ENCODE data around the gene LYRM7.
A peak's percentile ranks its signal among the peaks of the same experiment; 100 is the strongest.

LYRM7 gene

DNA sequence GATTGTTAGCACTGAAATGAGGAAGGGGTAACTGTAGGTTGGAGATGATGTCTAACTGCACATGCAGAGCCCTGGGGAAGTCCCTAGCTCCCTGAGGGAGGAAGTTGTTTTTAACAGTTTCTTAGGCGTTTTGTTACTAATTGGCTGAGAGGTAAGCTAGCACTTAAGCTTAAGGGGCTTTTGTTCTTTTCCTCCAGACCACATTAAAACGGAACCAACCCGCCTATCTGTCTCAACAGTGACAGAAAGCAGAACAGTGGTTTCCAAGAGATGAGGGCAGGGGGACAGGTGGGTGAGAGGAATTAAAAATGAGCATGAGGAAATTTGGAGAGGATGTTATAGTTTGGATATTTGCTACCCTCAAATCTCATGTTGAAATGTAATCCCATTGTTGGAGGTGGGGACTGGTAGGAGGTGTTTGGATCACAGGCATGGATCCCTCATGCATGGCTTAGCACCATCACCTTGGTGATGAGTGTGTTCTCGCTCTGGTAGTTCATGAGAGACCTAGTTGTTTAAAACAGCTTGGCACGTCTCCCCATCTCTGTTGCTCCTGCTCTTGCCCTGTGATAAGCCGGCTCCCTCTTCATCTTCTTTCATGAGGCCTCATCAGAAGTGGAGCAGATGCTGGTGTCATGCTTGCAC, 38.9 kb downstream of the LYRM7 start:
- no peak for DNase-seq (ENCODE audit: low read depth)
- no peak overlapping the region for H3K4me3 ChIP-seq (replicated peaks; ENCODE audit: low read depth, low read length)
- no peak for TF ChIP-seq CTCF (IDR thresholded peaks at IDR 0.05; ENCODE audit: low read length, missing control alignments)

DNA sequence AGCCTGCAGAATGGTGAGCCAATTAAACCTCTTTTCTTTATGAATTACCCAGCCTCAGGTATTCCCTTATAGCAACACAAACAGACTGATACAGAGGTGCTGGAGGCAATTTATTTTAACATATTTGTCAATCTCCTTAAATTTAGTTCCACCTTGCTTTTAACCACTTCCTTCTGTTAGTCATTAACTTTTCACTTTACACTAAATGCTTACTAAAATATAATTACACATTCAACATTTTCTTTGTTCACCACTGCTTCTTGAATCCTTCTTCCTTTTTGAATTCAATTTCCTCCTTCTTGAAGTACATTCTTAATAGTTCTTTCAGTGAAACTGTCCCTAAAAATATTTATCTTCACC, 39.4 kb downstream of the LYRM7 start:
- no peak for TF ChIP-seq CTCF (IDR thresholded peaks at IDR 0.05; ENCODE audit: low read length, missing control alignments)
- DNase-seq (ENCODE audit: low read depth): no peak
- no peak overlapping the region for H3K4me3 ChIP-seq (replicated peaks; ENCODE audit: low read depth, low read length)

DNA sequence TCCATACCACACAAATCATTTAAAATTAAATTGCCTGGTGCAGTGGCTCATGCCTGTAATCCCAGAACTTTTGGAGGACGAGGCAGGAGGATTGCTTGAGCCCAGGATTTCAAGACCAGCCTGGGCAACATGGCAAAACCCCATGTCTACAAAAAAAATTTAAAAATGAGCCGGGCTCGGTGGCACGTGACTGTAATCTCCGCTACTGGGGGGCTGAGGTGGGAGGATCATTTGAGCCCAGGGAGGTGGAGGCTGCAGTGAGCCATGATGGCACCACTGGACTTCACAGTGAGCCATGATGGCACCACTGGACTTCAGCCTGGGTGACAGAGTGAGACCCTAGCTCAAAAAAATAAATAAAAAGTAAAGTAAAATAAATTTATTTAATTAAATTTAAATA, 40.9 kb downstream of the LYRM7 start:
- TF ChIP-seq CTCF (IDR thresholded peaks at IDR 0.05; ENCODE audit: low read length, missing control alignments): no peak
- DNase-seq (ENCODE audit: low read depth): no peak

DNA sequence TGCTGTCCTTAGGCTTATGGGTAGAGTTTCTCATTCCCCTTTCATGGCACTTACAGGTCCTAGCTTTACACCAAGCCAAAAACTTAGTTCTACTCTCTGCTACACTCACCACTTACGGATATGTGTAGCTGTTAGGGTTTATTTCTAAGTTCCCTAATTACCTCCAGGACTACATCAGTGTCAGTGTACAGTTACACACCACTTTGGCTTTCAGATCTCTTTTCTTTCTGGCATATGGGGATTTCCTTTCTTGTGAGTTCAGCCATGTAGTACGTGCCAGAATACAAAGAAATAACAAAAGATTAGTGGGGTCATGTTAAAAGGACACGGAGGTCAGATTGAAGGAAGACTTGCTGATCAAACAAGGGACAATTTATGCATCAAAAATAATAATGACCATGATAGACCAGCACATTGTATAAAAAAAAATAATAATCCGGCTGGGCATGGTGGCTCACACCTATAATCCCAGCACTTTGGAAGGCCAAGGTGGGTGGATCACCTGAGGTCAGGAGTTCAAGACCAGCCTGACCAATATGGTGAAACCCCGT, 41.8 kb downstream of the LYRM7 start:
- TF ChIP-seq CTCF (IDR thresholded peaks at IDR 0.05; ENCODE audit: low read length, missing control alignments): no peak
- no peak overlapping the region for H3K4me3 ChIP-seq (replicated peaks; ENCODE audit: low read depth, low read length)
- no peak for DNase-seq (ENCODE audit: low read depth)

More for the DNA sequence above, 40.9 kb downstream of the LYRM7 start:
- no peak overlapping the region for H3K4me3 ChIP-seq (replicated peaks; ENCODE audit: low read depth, low read length)

GRCh38 chr5:131214609-131215227, 44.0 kb downstream of the LYRM7 start:
- no peak overlapping the region for H3K4me3 ChIP-seq (replicated peaks; ENCODE audit: low read depth, low read length)
- TF ChIP-seq CTCF (IDR thresholded peaks at IDR 0.05; ENCODE audit: low read length, missing control alignments): no peak
- no peak for DNase-seq (ENCODE audit: low read depth)

DNA sequence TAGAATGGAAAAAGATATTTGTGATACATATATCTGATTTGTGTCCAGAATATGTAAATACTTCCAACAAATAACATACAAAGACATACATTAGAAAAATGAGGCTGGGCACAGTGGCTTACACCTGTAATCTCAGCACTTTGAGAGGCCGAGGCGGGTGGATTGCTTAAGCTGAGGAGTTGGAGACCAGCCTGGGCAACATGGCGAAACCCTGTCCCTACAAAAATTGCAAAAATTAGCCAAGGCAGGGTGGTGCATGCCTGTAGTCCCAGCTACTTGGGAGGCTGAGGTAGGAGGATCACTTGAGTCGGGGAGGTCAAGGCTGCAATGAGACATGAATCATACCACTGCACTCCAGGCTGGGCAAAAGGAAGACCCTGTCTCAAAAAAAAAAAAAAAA, 47.0 kb downstream of the LYRM7 start:
- DNase-seq (ENCODE audit: low read depth): no peak
- no peak overlapping the region for H3K4me3 ChIP-seq (replicated peaks; ENCODE audit: low read depth, low read length)
- no peak for TF ChIP-seq CTCF (IDR thresholded peaks at IDR 0.05; ENCODE audit: low read length, missing control alignments)

DNA sequence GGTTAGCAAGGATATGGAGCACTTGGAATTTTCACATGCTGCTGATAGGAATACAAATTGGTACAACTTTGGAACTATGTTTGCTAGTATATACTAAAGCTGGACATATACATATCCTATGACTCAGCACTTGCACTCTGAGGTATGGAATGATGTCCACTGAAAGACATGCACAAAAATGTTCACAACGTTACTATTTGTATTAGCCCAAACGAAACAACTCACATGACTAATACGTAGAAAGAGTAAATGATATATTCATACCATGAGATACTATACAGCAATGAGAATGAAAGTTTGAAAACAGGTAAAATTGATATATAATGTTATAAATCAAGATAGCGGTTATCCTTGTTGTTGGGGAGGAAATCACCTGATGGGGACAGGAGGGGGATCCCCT, 47.6 kb downstream of the LYRM7 start:
- TF ChIP-seq CTCF (IDR thresholded peaks at IDR 0.05; ENCODE audit: low read length, missing control alignments): no peak
- DNase-seq (ENCODE audit: low read depth): peak; percentile 8
- H3K4me3 ChIP-seq (replicated peaks; ENCODE audit: low read depth, low read length): no peak overlapping the region
